ENCODE results near the gene TMEM178B. TPM values are rescaled to one million over a fixed set of nuclear protein-coding genes. Genes with fewer than 3 reads are reported as not detected.

TMEM178B gene
- total and polyA plus RNA-seq, 2 of the 4 experiments (the other 2 are of a cell fraction) = under 0.01 to 0.05 TPM

- Histone ChIP-seq H3K4me2 (ENCODE audit: low read depth, low read length) (no peak overlapping the region), H3K27ac (ENCODE audit: insufficient read depth, low read length) (no peak overlapping the region), H3K14ac (replicated peaks; ENCODE audit: low read depth, low read length) (no peak overlapping the region), H2AFZ (replicated peaks; ENCODE audit: low read length, poor library complexity) (no peak overlapping the region), H3K4me1 (ENCODE audit: control insufficient read depth, insufficient read depth, low read length) (no peaks in the 10 kb centered on the region), H3K4ac (ENCODE audit: low read depth, low read length) (no peak overlapping the region), H2BK120ac (ENCODE audit: low read depth, low read length) (no peak overlapping the region), H2BK5ac (ENCODE audit: low read depth, low read length, poor library complexity, severe bottlenecking) (no peak overlapping the region), H3K4me3 (ENCODE audit: insufficient read depth, low read depth, low read length) (no peak overlapping the region), H2AK9ac (replicated peaks; ENCODE audit: low read depth, low read length, poor library complexity) (no peak overlapping the region), H4K8ac (ENCODE audit: low read depth in 2 of 2, low read length in 2 of 2) (no peak overlapping the region), H3K56ac (ENCODE audit: extremely low read depth, insufficient read depth, low read length) (no peak overlapping the region), H3K9me1 (ENCODE audit: insufficient read depth, low read length) (no peaks in the 10 kb centered on the region), H2BK20ac (ENCODE audit: low read depth, low read length) (no peak overlapping the region), H3K18ac (ENCODE audit: low read depth, low read length) (no peak overlapping the region), H3K36me3 (ENCODE audit: control insufficient read depth, insufficient read depth, low read length) (no peaks in the 10 kb centered on the region), H2BK15ac (ENCODE audit: low read depth, low read length) (no peak overlapping the region), H4K91ac (ENCODE audit: insufficient read depth, low read depth, low read length) (no peak overlapping the region), H3K27me3 (ENCODE audit: control insufficient read depth, insufficient read depth, low read length) (no peaks in the 10 kb centered on the region), H2AK5ac (ENCODE audit: low read depth, low read length) (no peak overlapping the region), H4K5ac (ENCODE audit: low read depth, low read length) (no peak overlapping the region), H4K20me1 (ENCODE audit: insufficient read depth, low read length) (no peaks in the 10 kb centered on the region), H3K9ac (ENCODE audit: low read depth, low read length) (no peak overlapping the region), H3K79me1 (ENCODE audit: low read depth in 1 of 2, low read length in 2 of 2) (no peaks in the 10 kb centered on the region), H3K9me3 (ENCODE audit: control insufficient read depth, insufficient read depth, low read length) (peaks cover 7% of the 10 kb centered on the region), H3K23ac (ENCODE audit: low read depth, low read length) (no peak overlapping the region)
- no peak for DNase-seq
- ChIA-PET CTCF (no interaction called here), POLR2A (ENCODE audit: unreplicated experiment) (no interaction called here)
- no TSS peak for BruUV-seq (replicated peaks)
- no CpG with 5 or more reads among the region's 7 CpGs for WGBS, 2 experiments (ENCODE audit: extremely low coverage in 2 of 2, insufficient read length in 1 of 2)
- intact Hi-C loops (cut with micrococcal nuclease) (no loop called here), in situ Hi-C loops (cut with MboI; ENCODE audit: low sequenced_read_pairs) (no loop called here), dilution Hi-C loops (cut with HindIII; ENCODE audit: low sequenced_read_pairs, unreplicated experiment) (no loop called here)
- TF ChIP-seq POLR2A (IDR thresholded peaks at IDR 0.05; ENCODE audit: low read depth, low read length) = no peak
- no peak for TF ChIP-seq NFE2L2 (IDR thresholded peaks at IDR 0.05; ENCODE audit: low read depth, low read length)
- no peak for TF ChIP-seq ELK1 (IDR thresholded peaks at IDR 0.05; ENCODE audit: borderline replicate concordance, low read depth, low read length)
- no peak for TF ChIP-seq MAZ (IDR thresholded peaks at IDR 0.05; ENCODE audit: borderline replicate concordance, low read depth, low read length)
- TF ChIP-seq CEBPB (IDR thresholded peaks at IDR 0.05; ENCODE audit: low read depth, low read length) = no peak
- TF ChIP-seq RFX5 (IDR thresholded peaks at IDR 0.05; ENCODE audit: low read depth, low read length) = no peak
- TF ChIP-seq CHD1 (IDR thresholded peaks at IDR 0.05; ENCODE audit: low read depth, low read length) = no peak
- TF ChIP-seq FOS (IDR thresholded peaks at IDR 0.05; ENCODE audit: low read depth, low read length) = no peak
- TF ChIP-seq RCOR1 (IDR thresholded peaks at IDR 0.05; ENCODE audit: insufficient replicate concordance, low read length) = no peak
- TF ChIP-seq, protein P1, sequence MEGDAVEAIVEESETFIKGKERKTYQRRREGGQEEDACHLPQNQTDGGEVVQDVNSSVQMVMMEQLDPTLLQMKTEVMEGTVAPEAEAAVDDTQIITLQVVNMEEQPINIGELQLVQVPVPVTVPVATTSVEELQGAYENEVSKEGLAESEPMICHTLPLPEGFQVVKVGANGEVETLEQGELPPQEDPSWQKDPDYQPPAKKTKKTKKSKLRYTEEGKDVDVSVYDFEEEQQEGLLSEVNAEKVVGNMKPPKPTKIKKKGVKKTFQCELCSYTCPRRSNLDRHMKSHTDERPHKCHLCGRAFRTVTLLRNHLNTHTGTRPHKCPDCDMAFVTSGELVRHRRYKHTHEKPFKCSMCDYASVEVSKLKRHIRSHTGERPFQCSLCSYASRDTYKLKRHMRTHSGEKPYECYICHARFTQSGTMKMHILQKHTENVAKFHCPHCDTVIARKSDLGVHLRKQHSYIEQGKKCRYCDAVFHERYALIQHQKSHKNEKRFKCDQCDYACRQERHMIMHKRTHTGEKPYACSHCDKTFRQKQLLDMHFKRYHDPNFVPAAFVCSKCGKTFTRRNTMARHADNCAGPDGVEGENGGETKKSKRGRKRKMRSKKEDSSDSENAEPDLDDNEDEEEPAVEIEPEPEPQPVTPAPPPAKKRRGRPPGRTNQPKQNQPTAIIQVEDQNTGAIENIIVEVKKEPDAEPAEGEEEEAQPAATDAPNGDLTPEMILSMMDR (conservative IDR thresholded peaks at IDR 0.05; ENCODE audit: low read depth, low read length) = no peak
- TF ChIP-seq MXI1 (IDR thresholded peaks at IDR 0.05; ENCODE audit: borderline replicate concordance, low read depth, low read length) = no peak
- no peak for TF ChIP-seq MAFK (IDR thresholded peaks at IDR 0.05; ENCODE audit: low read depth, low read length)
- no peak for TF ChIP-seq BHLHE40 (IDR thresholded peaks at IDR 0.05; ENCODE audit: low read depth, low read length)
- TF ChIP-seq SMC3 (IDR thresholded peaks at IDR 0.05; ENCODE audit: low read depth, low read length) = no peak
- TF ChIP-seq, protein P2, sequence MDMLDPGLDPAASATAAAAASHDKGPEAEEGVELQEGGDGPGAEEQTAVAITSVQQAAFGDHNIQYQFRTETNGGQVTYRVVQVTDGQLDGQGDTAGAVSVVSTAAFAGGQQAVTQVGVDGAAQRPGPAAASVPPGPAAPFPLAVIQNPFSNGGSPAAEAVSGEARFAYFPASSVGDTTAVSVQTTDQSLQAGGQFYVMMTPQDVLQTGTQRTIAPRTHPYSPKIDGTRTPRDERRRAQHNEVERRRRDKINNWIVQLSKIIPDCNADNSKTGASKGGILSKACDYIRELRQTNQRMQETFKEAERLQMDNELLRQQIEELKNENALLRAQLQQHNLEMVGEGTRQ (IDR thresholded peaks at IDR 0.05; ENCODE audit: low read depth, low read length) = no peak
- TF ChIP-seq RAD21 (IDR thresholded peaks at IDR 0.05; ENCODE audit: low read length) = no peak
- no peak for ATAC-seq (ENCODE audit: low read depth)
These were observed 336.6 kb downstream of the TMEM178B start for GRCh38 chr7:141410353-141411000.

Measured in IMR-90 (cell line).